ENCODE data around the gene NR2F6.

NR2F6 gene

GRCh38 chr19:17263712-17264640 is 18.3 kb upstream of the NR2F6 start:
- DNase-seq (ENCODE audit: low spot score): no peak

- no peak for DNase-seq (ENCODE audit: low spot score)
Measured at GRCh38 chr19:17262557-17262956, 16.8 kb upstream of the NR2F6 start.

- peak; percentile 70 for DNase-seq (ENCODE audit: low spot score)
Measured at GRCh38 chr19:17260842-17261325, 15.2 kb upstream of the NR2F6 start.

GRCh38 chr19:17259934-17260333 is 14.2 kb upstream of the NR2F6 start:
- DNase-seq (ENCODE audit: low spot score): no peak

- no peak for DNase-seq (ENCODE audit: low spot score)
Measured at GRCh38 chr19:17259118-17259780, 13.5 kb upstream of the NR2F6 start.

GRCh38 chr19:17256130-17256529 is 10.4 kb upstream of the NR2F6 start:
- DNase-seq (ENCODE audit: low spot score): no peak

- DNase-seq (ENCODE audit: low spot score): no peak
Measured at GRCh38 chr19:17255150-17255621, 9.5 kb upstream of the NR2F6 start.

GRCh38 chr19:17254636-17255035 is 8.9 kb upstream of the NR2F6 start:
- DNase-seq (ENCODE audit: low spot score): no peak

GRCh38 chr19:17249887-17250548 is 4.3 kb upstream of the NR2F6 start:
- DNase-seq (ENCODE audit: low spot score): no peak

GRCh38 chr19:17248011-17248776 is 2.5 kb upstream of the NR2F6 start:
- DNase-seq (ENCODE audit: low spot score): no peak

- no peak for DNase-seq (ENCODE audit: low spot score)
Measured at GRCh38 chr19:17246681-17247425, 1.1 kb upstream of the NR2F6 start.

- no peak for DNase-seq (ENCODE audit: low spot score)
Measured at GRCh38 chr19:17244618-17245534, 843 bp downstream of the NR2F6 start.

GRCh38 chr19:17243830-17244617 is 1.7 kb downstream of the NR2F6 start:
- no peak for DNase-seq (ENCODE audit: low spot score)

GRCh38 chr19:17243211-17243829 is 2.4 kb downstream of the NR2F6 start:
- no peak for DNase-seq (ENCODE audit: low spot score)

- DNase-seq (ENCODE audit: low spot score): no peak
Measured at GRCh38 chr19:17242431-17243208, 3.1 kb downstream of the NR2F6 start.

GRCh38 chr19:17240826-17241399 is 4.8 kb downstream of the NR2F6 start:
- no peak for DNase-seq (ENCODE audit: low spot score)

- DNase-seq (ENCODE audit: low spot score): no peak
Measured at GRCh38 chr19:17240062-17240752, 5.5 kb downstream of the NR2F6 start.
